Uterus (tissue), 4 donors: ENCODE results near the gene MRPL49. TPM values are rescaled to one million over a fixed set of nuclear protein-coding genes. Genes with fewer than 3 reads are reported as not detected.

Source experiments
- DNase-seq, 2 donors: peaks; one replicate each; pipeline ENCODE4 v3.0.0-alpha.2; 2019 to 2020
- H3K27ac ChIP-seq, 2 donors: fragments of 200-600 bp; sonication (generic); 1 replicate in 1 of 2; 2 replicates in 1 of 2; pipeline ENCODE4 v1.5.1; 2016 to 2018
- H3K27me3 ChIP-seq, 2 donors: fragments of 200-600 bp; sonication (generic); one replicate each; pipeline ENCODE4 v1.5.1; 2018 to 2019; ENCODE audit warnings: control low read depth in 1 of 2
- H3K36me3 ChIP-seq, 2 donors: fragments of 200-600 bp; sonication (generic); one replicate each; pipeline ENCODE4 v1.5.1; 2019; ENCODE audit warnings: control low read depth in 1 of 2
- H3K4me1 ChIP-seq, 2 donors: fragments of 200-600 bp; sonication (generic); one replicate each; pipeline ENCODE4 v1.5.1; 2018 to 2019; ENCODE audit warnings: control low read depth in 1 of 2
- H3K4me3 ChIP-seq, 2 donors: fragments of 200-600 bp; sonication (generic); 1 replicate in 1 of 2; 2 replicates in 1 of 2; pipeline ENCODE4 v1.5.1; 2018 to 2019; ENCODE audit warnings: mild to moderate bottlenecking in 1 of 2
- H3K9me3 ChIP-seq, 2 donors: fragments of 200-600 bp; sonication (generic); one replicate each; pipeline ENCODE4 v1.5.1; 2019; ENCODE audit warnings: control low read depth in 1 of 2
- CTCF ChIP-seq, 4 experiments: fragments of 200-600 bp in 2 of 4; fragments of 450-650 bp in 2 of 4; sonication (generic) in 2 of 4; IDR thresholded peaks; one replicate each; pipeline ENCODE4 v1.5.1; 2016 to 2019; ENCODE audit warnings: antibody characterized with exemption in 4 of 4, mild to moderate bottlenecking in 2 of 4, moderate library complexity in 1 of 4
- POLR2A ChIP-seq, 2 donors: fragments of 450-650 bp; IDR thresholded peaks; one replicate each; pipeline ENCODE4 v1.6.1; 2016; ENCODE audit warnings: antibody characterized with exemption in 2 of 2, mild to moderate bottlenecking in 1 of 2, moderate library complexity in 1 of 2
- intact Hi-C: fragments of 100-400 bp; cut with DNase I; formaldehyde crosslinking; loops from one replicate; pipeline ENCODE4 v1.15.1; 2023; ENCODE audit warnings: low total_unique reads
- total RNA-seq, 4 donors: library from RNA; depleted of rRNA in 3 of 4; stranded (reverse); fragments of >200 nt in 3 of 4; gene quantifications; one replicate each; pipeline versions ENCODE4 v1.1.0 to v1.2.4, GENCODE V29; 2014 to 2023
- donor health status: DM: yes; HTN: yes; CAD: no.

MRPL49 gene
- total RNA-seq, 4 donors from 2014 or later = 27.6 to 69.2 (median 57.8) TPM

- peak; percentile 93 to 95 for DNase-seq
- Histone ChIP-seq H3K9me3 (no peaks in the 10 kb centered on the region), H3K36me3 (no peaks in the 10 kb centered on the region), H3K27me3 (no peaks in the 10 kb centered on the region), H3K4me3 (peak within 1 kb of the TSS; percentile 22 to 57), H3K4me1 (peaks cover 3 to 26% of the 10 kb centered on the region in 2 donors), H3K27ac (peak within 1 kb of the TSS; percentile 29 to 68)
- peak in 1 of 4 experiments; percentile 10 for TF ChIP-seq CTCF (IDR thresholded peaks at IDR 0.05)
- peak; percentile 76 to 84 for TF ChIP-seq POLR2A (IDR thresholded peaks at IDR 0.05)
- intact Hi-C loops = no loop called here
Observed at GRCh38 chr11:65111744-65112545, 10.2 kb upstream of the MRPL49 start, which contains the start of gene TM7SF2. TM7SF2 (plus strand) TSS chr11:65111872; CDS start chr11:65112016, 144 bp downstream.

- no peaks in the 10 kb centered on the region for H3K36me3 ChIP-seq
- no peaks in the 10 kb centered on the region for H3K27me3 ChIP-seq
- no peaks in the 10 kb centered on the region for H3K9me3 ChIP-seq
- intact Hi-C loops = no loop called here
- TF ChIP-seq POLR2A (IDR thresholded peaks at IDR 0.05) (peak in 1 of 2 donors; percentile 16), CTCF (IDR thresholded peaks at IDR 0.05) (peak; percentile 36 to 85 (median 73))
- peak overlapping the region; percentile 22 to 57 for H3K4me3 ChIP-seq
- H3K27ac ChIP-seq = peak overlapping the region in 1 of 2 donors; percentile 68
- H3K4me1 ChIP-seq = peaks cover 3 to 26% of the 10 kb centered on the region in 2 donors
- peak; percentile 41 to 46 for DNase-seq
Observed at GRCh38 chr11:65112546-65113360, 9.4 kb upstream of the MRPL49 start.

- TF ChIP-seq POLR2A (IDR thresholded peaks at IDR 0.05) (no peak), CTCF (IDR thresholded peaks at IDR 0.05) (no peak)
- DNase-seq = peak in 1 of 2 donors; percentile 25
- peak overlapping the region in 1 of 2 donors; percentile 57 for H3K4me3 ChIP-seq
- intact Hi-C loops = no loop called here
- H3K4me1 ChIP-seq = peaks cover 6 to 26% of the 10 kb centered on the region in 2 donors
- no peak overlapping the region for H3K27ac ChIP-seq
- no peaks in the 10 kb centered on the region for H3K9me3 ChIP-seq
- no peaks in the 10 kb centered on the region for H3K36me3 ChIP-seq
- H3K27me3 ChIP-seq = no peaks in the 10 kb centered on the region
Observed at GRCh38 chr11:65113361-65113756, 8.8 kb upstream of the MRPL49 start.

- no peaks in the 10 kb centered on the region for H3K36me3 ChIP-seq
- peaks cover 6 to 26% of the 10 kb centered on the region in 2 donors for H3K4me1 ChIP-seq
- no peaks in the 10 kb centered on the region for H3K27me3 ChIP-seq
- H3K4me3 ChIP-seq = no peak overlapping the region
- intact Hi-C loops = no loop called here
- TF ChIP-seq POLR2A (IDR thresholded peaks at IDR 0.05) (no peak), CTCF (IDR thresholded peaks at IDR 0.05) (no peak)
- no peaks in the 10 kb centered on the region for H3K9me3 ChIP-seq
- no peak for DNase-seq
- H3K27ac ChIP-seq = no peak overlapping the region
Observed at GRCh38 chr11:65113839-65114238, 8.3 kb upstream of the MRPL49 start.
